ENCODE measurements around the gene SAP25.
"Not testable (repeated sequence)": the region's sequence is repeated elsewhere in the genome, so short reads cannot be mapped to it uniquely, and the experiment has no call there.

The SAP25 gene

DNA sequence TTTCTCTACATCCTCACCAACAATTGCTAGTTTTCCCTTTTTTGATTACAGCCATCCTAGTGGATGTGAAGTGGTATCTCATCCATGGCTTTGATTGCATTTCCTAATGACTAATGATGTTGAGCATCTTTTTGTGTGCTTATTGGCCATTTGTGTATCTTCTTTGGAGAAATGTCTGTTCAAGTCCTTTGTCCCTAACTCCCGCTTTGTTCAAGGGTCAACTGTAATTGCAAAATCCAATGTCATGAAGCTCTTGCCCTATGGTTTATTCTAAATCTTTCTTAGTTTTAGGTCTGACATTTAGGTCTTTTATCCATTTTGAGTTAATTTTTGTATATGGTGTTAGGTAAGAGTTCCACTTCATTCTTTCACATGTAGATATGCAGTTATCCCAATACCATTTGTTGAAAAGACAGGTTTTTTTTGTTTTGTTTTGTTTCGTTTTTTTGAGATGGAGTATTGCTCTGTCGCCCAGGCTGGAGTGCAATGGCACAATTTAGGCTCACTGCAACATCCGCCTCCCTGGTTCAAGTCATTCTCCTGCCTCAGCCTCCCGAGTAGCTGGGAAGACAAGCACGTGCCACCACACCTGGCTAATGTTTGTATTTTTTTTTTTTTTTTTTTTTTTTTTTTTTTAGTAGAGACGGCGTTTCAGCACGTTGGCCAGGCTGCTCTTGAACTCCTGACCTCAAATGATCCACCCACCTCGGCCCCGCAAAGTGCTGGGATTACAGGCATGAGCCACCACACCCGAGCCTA is 45.4 kb downstream of the SAP25 start:
- DNase-seq = not testable (repeated sequence)

DNA sequence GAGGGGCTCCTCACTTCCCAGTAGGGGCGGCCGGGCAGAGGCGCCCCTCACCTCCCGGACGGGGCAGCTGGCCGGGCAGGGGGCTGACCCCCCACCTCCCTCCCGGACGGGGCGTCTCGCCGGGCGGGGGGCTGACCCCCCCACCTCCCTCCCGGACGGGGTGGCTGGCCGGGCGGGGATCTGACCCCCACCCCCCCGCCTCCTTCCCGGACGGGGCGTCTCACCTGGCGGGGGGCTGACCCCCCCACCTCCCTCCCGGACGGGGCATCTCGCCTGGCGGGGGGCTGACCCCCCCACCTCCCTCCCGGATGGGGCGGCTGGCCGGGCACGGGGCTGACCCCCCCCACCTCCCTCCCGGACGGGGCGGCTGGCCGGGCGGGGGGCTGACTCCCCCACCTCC is 50.5 kb downstream of the SAP25 start:
- DNase-seq = not testable (repeated sequence)

Data from stimulated activated CD4-positive, alpha-beta T cell treated with anti-CD3 and anti-CD28 coated beads, Interleukin-15, amount 100 ng/mL, for 24 hours (primary cell).